ENCODE data around the gene ZFP62.
A peak's percentile ranks its signal among the peaks of the same experiment; 100 is the strongest.

Gene ZFP62

GRCh38 chr5:180810210-180810958, 50.7 kb downstream of the ZFP62 start:
- Histone ChIP-seq H3K27me3 (ENCODE audit: insufficient read depth, low read length) (no peaks in the 10 kb centered on the region), H3K36me3 (ENCODE audit: insufficient read depth, low read length) (no peaks in the 10 kb centered on the region), H3K4me1 (ENCODE audit: insufficient read depth, low read length, severe bottlenecking) (peaks cover 65% of the 10 kb centered on the region), H3K4me2 (ENCODE audit: low read length) (peak overlapping the region; percentile 97), H3F3A (ENCODE audit: insufficient read depth, low read length) (no peaks in the 10 kb centered on the region), H2AFZ (ENCODE audit: low read length) (no peak overlapping the region), H3K27ac (ENCODE audit: low read depth, low read length, poor library complexity, severe bottlenecking) (peak overlapping the region; percentile 97), H3K9me3 (ENCODE audit: low read length) (no peaks in the 10 kb centered on the region), H3K79me2 (ENCODE audit: insufficient read depth, low read length) (peaks cover 17% of the 10 kb centered on the region), H4K20me1 (ENCODE audit: insufficient read depth, low read length) (no peaks in the 10 kb centered on the region), H3K4me3 (ENCODE audit: low read depth, low read length, poor library complexity, severe bottlenecking) (peak overlapping the region; percentile 70), H3K9me2 (ENCODE audit: low read depth, low read length) (no peaks in the 10 kb centered on the region), H3K9ac (ENCODE audit: low read length) (peak overlapping the region; percentile 81)
- no peak for TF ChIP-seq EZH2 (IDR thresholded peaks at IDR 0.05; ENCODE audit: borderline replicate concordance, low read length)

GRCh38 chr5:180809403-180810209, 51.5 kb downstream of the ZFP62 start:
- no peaks in the 10 kb centered on the region for H3K9me3 ChIP-seq (ENCODE audit: low read length)
- peak overlapping the region; percentile 81 for H3K9ac ChIP-seq (ENCODE audit: low read length)
- peak overlapping the region; percentile 97 for H3K27ac ChIP-seq (ENCODE audit: low read depth, low read length, poor library complexity, severe bottlenecking)
- peaks cover 17% of the 10 kb centered on the region for H3K79me2 ChIP-seq (ENCODE audit: insufficient read depth, low read length)
- peak overlapping the region; percentile 70 for H3K4me3 ChIP-seq (ENCODE audit: low read depth, low read length, poor library complexity, severe bottlenecking)
- peaks cover 73% of the 10 kb centered on the region for H3K4me1 ChIP-seq (ENCODE audit: insufficient read depth, low read length, severe bottlenecking)
- H3K27me3 ChIP-seq (ENCODE audit: insufficient read depth, low read length): no peaks in the 10 kb centered on the region
- H3K4me2 ChIP-seq (ENCODE audit: low read length): peak overlapping the region; percentile 97
- H3K36me3 ChIP-seq (ENCODE audit: insufficient read depth, low read length): no peaks in the 10 kb centered on the region
- H3K9me2 ChIP-seq (ENCODE audit: low read depth, low read length): no peaks in the 10 kb centered on the region
- no peak overlapping the region for H2AFZ ChIP-seq (ENCODE audit: low read length)
- no peaks in the 10 kb centered on the region for H3F3A ChIP-seq (ENCODE audit: insufficient read depth, low read length)
- H4K20me1 ChIP-seq (ENCODE audit: insufficient read depth, low read length): no peaks in the 10 kb centered on the region
- TF ChIP-seq EZH2 (IDR thresholded peaks at IDR 0.05; ENCODE audit: borderline replicate concordance, low read length) (no peak), CTCF (IDR thresholded peaks at IDR 0.05; ENCODE audit: low read length) (no peak)

GRCh38 chr5:180808461-180809000, 52.5 kb downstream of the ZFP62 start:
- H2AFZ ChIP-seq (ENCODE audit: low read length): no peak overlapping the region
- TF ChIP-seq EZH2 (IDR thresholded peaks at IDR 0.05; ENCODE audit: borderline replicate concordance, low read length): no peak
- TF ChIP-seq CTCF (IDR thresholded peaks at IDR 0.05; ENCODE audit: low read length): no peak
- H3K4me2 ChIP-seq (ENCODE audit: low read length): peak overlapping the region; percentile 97
- no peaks in the 10 kb centered on the region for H3K9me3 ChIP-seq (ENCODE audit: low read length)
- H3F3A ChIP-seq (ENCODE audit: insufficient read depth, low read length): no peaks in the 10 kb centered on the region
- H3K27ac ChIP-seq (ENCODE audit: low read depth, low read length, poor library complexity, severe bottlenecking): peak overlapping the region; percentile 97
- H3K9ac ChIP-seq (ENCODE audit: low read length): peak overlapping the region; percentile 81
- H4K20me1 ChIP-seq (ENCODE audit: insufficient read depth, low read length): no peaks in the 10 kb centered on the region
- H3K4me1 ChIP-seq (ENCODE audit: insufficient read depth, low read length, severe bottlenecking): peaks cover 76% of the 10 kb centered on the region
- H3K4me3 ChIP-seq (ENCODE audit: low read depth, low read length, poor library complexity, severe bottlenecking): peak overlapping the region; percentile 70
- peaks cover 17% of the 10 kb centered on the region for H3K79me2 ChIP-seq (ENCODE audit: insufficient read depth, low read length)
- H3K36me3 ChIP-seq (ENCODE audit: insufficient read depth, low read length): no peaks in the 10 kb centered on the region
- no peaks in the 10 kb centered on the region for H3K9me2 ChIP-seq (ENCODE audit: low read depth, low read length)
- H3K27me3 ChIP-seq (ENCODE audit: insufficient read depth, low read length): no peaks in the 10 kb centered on the region

Data from OCI-LY1 (cell line).